BJ (cell line): ENCODE data around the gene OR10AG1. TPM values are rescaled to one million over a fixed set of nuclear protein-coding genes. Genes with fewer than 3 reads are reported as not detected.

Source experiments
- CTCF ChIA-PET: fragments of 350-600 bp; formaldehyde crosslinking; extraction: SDS; loops from one replicate; lab custom pipeline; 2021; ENCODE audit warnings: antibody characterized with exemption, inconsistent platforms; lab: Yijun Ruan, JAX
- POLR2A ChIA-PET: fragments of 300-600 bp; sonication (Branson Sonifier 250); formaldehyde crosslinking; extraction: SDS; loops from one replicate; lab custom pipeline; 2021; ENCODE audit warnings: antibody characterized with exemption; lab: Charles Lee
- DNase-seq: peaks from one replicate; pipeline ENCODE4 v3.0.0-alpha.2; 2011; ENCODE audit warnings: low read depth
- H3K27me3 ChIP-seq: 2 replicates; pipeline ENCODE4 v1.6.0; 2011; ENCODE audit warnings: low read length; ENCODE audit not compliant: control insufficient read depth, insufficient read depth
- H3K36me3 ChIP-seq: 2 replicates; pipeline ENCODE4 v1.5.1; 2011; ENCODE audit warnings: low read length; ENCODE audit not compliant: control insufficient read depth, insufficient read depth
- H3K4me3 ChIP-seq: 2 replicates; pipeline ENCODE4 v1.5.1; 2011; ENCODE audit warnings: low read depth, mild to moderate bottlenecking, control low read depth, low read length
- polyA plus RNA-seq: library from polyadenylated mRNA; depleted of rRNA; stranded (reverse); fragments of >200 nt; gene quantifications from 2 replicates; pipeline ENCODE4 v1.2.3, GENCODE V29; 2011; rRNA removed
- TF ChIP-seq, protein P1 (sequence below): IDR thresholded peaks from 2 replicates; pipeline ENCODE4 v1.5.1; 2011; ENCODE audit warnings: low read depth, mild to moderate bottlenecking, control low read depth, inconsistent platforms, low read length, moderate library complexity; ENCODE audit not compliant: insufficient read depth

Gene OR10AG1
- polyA plus RNA-seq, 1 experiment = not detected

DNA sequence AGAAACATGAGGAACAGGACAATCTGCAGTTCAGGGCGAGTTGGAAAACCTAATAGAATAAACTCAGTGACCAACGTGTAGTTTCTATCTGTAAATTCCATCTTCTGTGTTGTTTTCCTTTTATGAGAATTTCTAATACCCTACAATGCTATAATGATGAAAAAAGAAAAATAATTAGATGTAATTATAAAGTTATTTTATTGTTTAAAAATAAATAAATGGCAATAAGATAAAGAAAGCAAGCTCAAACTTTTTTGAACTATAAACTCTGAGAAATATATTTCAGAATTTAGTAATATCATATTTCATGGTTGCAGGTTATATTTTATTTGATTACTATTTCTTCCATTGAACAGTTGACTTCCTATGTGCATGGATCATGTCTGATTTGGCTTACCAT lies 33.4 kb downstream of the OR10AG1 start, which contains the start of gene OR5I1:
Gene OR5I1 (minus strand): TSS at position 101 of the 400 bp plus-strand sequence. CDS start 0 bp downstream, at position 101.
- TF ChIP-seq, protein P1, sequence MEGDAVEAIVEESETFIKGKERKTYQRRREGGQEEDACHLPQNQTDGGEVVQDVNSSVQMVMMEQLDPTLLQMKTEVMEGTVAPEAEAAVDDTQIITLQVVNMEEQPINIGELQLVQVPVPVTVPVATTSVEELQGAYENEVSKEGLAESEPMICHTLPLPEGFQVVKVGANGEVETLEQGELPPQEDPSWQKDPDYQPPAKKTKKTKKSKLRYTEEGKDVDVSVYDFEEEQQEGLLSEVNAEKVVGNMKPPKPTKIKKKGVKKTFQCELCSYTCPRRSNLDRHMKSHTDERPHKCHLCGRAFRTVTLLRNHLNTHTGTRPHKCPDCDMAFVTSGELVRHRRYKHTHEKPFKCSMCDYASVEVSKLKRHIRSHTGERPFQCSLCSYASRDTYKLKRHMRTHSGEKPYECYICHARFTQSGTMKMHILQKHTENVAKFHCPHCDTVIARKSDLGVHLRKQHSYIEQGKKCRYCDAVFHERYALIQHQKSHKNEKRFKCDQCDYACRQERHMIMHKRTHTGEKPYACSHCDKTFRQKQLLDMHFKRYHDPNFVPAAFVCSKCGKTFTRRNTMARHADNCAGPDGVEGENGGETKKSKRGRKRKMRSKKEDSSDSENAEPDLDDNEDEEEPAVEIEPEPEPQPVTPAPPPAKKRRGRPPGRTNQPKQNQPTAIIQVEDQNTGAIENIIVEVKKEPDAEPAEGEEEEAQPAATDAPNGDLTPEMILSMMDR = no peak
- ChIA-PET POLR2A (no interaction called here), CTCF (no interaction called here)
- DNase-seq = no peak
- no peaks in the 10 kb centered on the region for H3K36me3 ChIP-seq
- no peaks in the 10 kb centered on the region for H3K27me3 ChIP-seq
- H3K4me3 ChIP-seq = no peak within 1 kb of the TSS

DNA sequence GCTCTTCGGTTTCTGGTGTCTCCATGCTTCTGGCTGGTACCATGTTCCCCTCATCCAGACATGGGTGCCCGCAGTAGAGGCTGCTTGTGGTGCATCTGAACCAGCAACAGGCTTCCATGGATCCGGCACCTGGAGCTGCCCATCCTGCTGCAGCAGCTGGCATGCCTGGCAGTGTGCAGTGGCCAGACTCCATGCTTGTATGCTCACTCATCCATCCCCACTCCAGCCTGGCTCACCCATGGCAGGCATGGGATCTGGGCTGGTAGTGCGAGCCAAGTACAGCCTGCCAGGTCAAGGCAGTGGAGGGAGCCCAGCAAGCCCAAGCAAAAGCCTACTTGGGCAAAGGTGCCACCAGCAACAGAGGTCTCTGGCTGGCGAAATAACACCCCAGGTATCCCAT lies 49.2 kb downstream of the OR10AG1 start:
- CTCF ChIA-PET = no interaction called here
- H3K27me3 ChIP-seq = no peaks in the 10 kb centered on the region

More for the DNA sequence above, 49.2 kb downstream of the OR10AG1 start:
- DNase-seq = no peak
- no peaks in the 10 kb centered on the region for H3K36me3 ChIP-seq
- TF ChIP-seq, protein P1 = no peak
- POLR2A ChIA-PET = no interaction called here
- H3K4me3 ChIP-seq = no peak overlapping the region

Other genes with a start within 250 kb of the OR10AG1 start
- gene OR5D13, start 196.5 kb downstream of the OR10AG1 start, polyA plus RNA-seq = not detected in 2 replicates
- not detected in 2 replicates for gene OR5D14, start 174.4 kb downstream of the OR10AG1 start, polyA plus RNA-seq
- not detected in 2 replicates for gene OR5L1, start 158.6 kb downstream of the OR10AG1 start, polyA plus RNA-seq
- gene OR5D18, start 150.3 kb downstream of the OR10AG1 start, polyA plus RNA-seq = not detected in 2 replicates
- gene OR5L2, start 142.7 kb downstream of the OR10AG1 start, polyA plus RNA-seq = not detected in 2 replicates
- gene OR5D16, start 131.2 kb downstream of the OR10AG1 start, polyA plus RNA-seq = not detected in 2 replicates
- not detected in 2 replicates for gene TRIM51, start 86.6 kb downstream of the OR10AG1 start, polyA plus RNA-seq
- gene OR5W2, start 55.4 kb downstream of the OR10AG1 start, polyA plus RNA-seq = not detected in 2 replicates
- gene OR5I1, start 33.5 kb downstream of the OR10AG1 start, polyA plus RNA-seq = not detected in 2 replicates
- gene OR5F1, start 24.7 kb upstream of the OR10AG1 start, polyA plus RNA-seq = not detected in 2 replicates
- not detected in 2 replicates for gene OR5AS1, start 57.7 kb upstream of the OR10AG1 start, polyA plus RNA-seq
- gene OR8I2, start 123.4 kb upstream of the OR10AG1 start, polyA plus RNA-seq = not detected in 2 replicates
- not detected in 2 replicates for gene OR8H2, start 133.7 kb upstream of the OR10AG1 start, polyA plus RNA-seq
- gene OR8H3, start 152.4 kb upstream of the OR10AG1 start, polyA plus RNA-seq = not detected in 2 replicates
- gene OR8J3, start 170.3 kb upstream of the OR10AG1 start, polyA plus RNA-seq = not detected in 2 replicates
- gene OR8K5, start 190.4 kb upstream of the OR10AG1 start, polyA plus RNA-seq = not detected in 2 replicates
- gene OR5J2, start 206.7 kb upstream of the OR10AG1 start, polyA plus RNA-seq = not detected in 2 replicates